Stomach smooth muscle (tissue), 2 donors: ENCODE data around the gene PEPD.

Experiments
- H3K27ac ChIP-seq: one replicate; pipeline ENCODE4 v1.7.0; 2013; ENCODE audit warnings: mild to moderate bottlenecking, low read length, inconsistent platforms
- H3K27me3 ChIP-seq, 2 donors: one replicate each; pipeline ENCODE4 v1.7.0; 2013; ENCODE audit warnings: low read length in 2 of 2; ENCODE audit not compliant: insufficient read depth in 2 of 2, control insufficient read depth in 1 of 2
- H3K36me3 ChIP-seq, 2 donors: one replicate each; pipeline ENCODE4 v1.7.0; 2013; ENCODE audit warnings: low read length in 2 of 2; ENCODE audit not compliant: control insufficient read depth in 2 of 2, insufficient read depth in 2 of 2
- H3K4me1 ChIP-seq: one replicate; pipeline ENCODE4 v1.7.0; 2013; ENCODE audit warnings: low read length; ENCODE audit not compliant: control insufficient read depth, insufficient read depth
- H3K4me3 ChIP-seq, 2 donors: one replicate each; pipeline ENCODE4 v1.7.0; 2013; ENCODE audit warnings: low read length in 2 of 2
- H3K9ac ChIP-seq, 2 donors: one replicate each; pipeline ENCODE4 v1.7.0; 2013; ENCODE audit warnings: low read length in 2 of 2, mild to moderate bottlenecking in 1 of 2
- H3K9me3 ChIP-seq, 2 donors: one replicate each; pipeline ENCODE4 v1.7.0; 2013; ENCODE audit warnings: low read length in 2 of 2; ENCODE audit not compliant: control insufficient read depth in 2 of 2
- donor health status: healthy.
- donor health status: Pancreatic carcinoma.

The PEPD gene

GRCh38 chr19:33512021-33512420, 9.6 kb downstream of the PEPD start:
- Histone ChIP-seq H3K27me3 (no peaks in the 10 kb centered on the region), H3K4me3 (no peak overlapping the region), H3K27ac (no peak overlapping the region), H3K4me1 (no peaks in the 10 kb centered on the region), H3K36me3 (peaks cover 0 to 6% of the 10 kb centered on the region in 2 donors), H3K9me3 (no peaks in the 10 kb centered on the region), H3K9ac (no peak overlapping the region)

GRCh38 chr19:33511346-33511745, 10.2 kb downstream of the PEPD start:
- Histone ChIP-seq H3K27ac (no peak overlapping the region), H3K9ac (no peak overlapping the region), H3K4me1 (no peaks in the 10 kb centered on the region), H3K36me3 (peaks cover 0 to 6% of the 10 kb centered on the region in 2 donors), H3K9me3 (no peaks in the 10 kb centered on the region), H3K4me3 (no peak overlapping the region), H3K27me3 (no peaks in the 10 kb centered on the region)

- H3K4me3 ChIP-seq = no peak overlapping the region
These were observed 11.0 kb downstream of the PEPD start for GRCh38 chr19:33510462-33511194.

GRCh38 chr19:33509774-33510173, 11.8 kb downstream of the PEPD start:
- H3K4me3 ChIP-seq = no peak overlapping the region
- no peak overlapping the region for H3K9ac ChIP-seq
- H3K27ac ChIP-seq = no peak overlapping the region
- H3K9me3 ChIP-seq = no peaks in the 10 kb centered on the region
- H3K27me3 ChIP-seq = no peaks in the 10 kb centered on the region
- peaks cover 0 to 6% of the 10 kb centered on the region in 2 donors for H3K36me3 ChIP-seq
- H3K4me1 ChIP-seq = no peaks in the 10 kb centered on the region

More at GRCh38 chr19:33510462-33511194, 11.0 kb downstream of the PEPD start:
- H3K9ac ChIP-seq = no peak overlapping the region
- no peaks in the 10 kb centered on the region for H3K4me1 ChIP-seq
- no peaks in the 10 kb centered on the region for H3K27me3 ChIP-seq
- H3K9me3 ChIP-seq = no peaks in the 10 kb centered on the region
- H3K27ac ChIP-seq = no peak overlapping the region
- H3K36me3 ChIP-seq = peaks cover 0 to 6% of the 10 kb centered on the region in 2 donors

DNA sequence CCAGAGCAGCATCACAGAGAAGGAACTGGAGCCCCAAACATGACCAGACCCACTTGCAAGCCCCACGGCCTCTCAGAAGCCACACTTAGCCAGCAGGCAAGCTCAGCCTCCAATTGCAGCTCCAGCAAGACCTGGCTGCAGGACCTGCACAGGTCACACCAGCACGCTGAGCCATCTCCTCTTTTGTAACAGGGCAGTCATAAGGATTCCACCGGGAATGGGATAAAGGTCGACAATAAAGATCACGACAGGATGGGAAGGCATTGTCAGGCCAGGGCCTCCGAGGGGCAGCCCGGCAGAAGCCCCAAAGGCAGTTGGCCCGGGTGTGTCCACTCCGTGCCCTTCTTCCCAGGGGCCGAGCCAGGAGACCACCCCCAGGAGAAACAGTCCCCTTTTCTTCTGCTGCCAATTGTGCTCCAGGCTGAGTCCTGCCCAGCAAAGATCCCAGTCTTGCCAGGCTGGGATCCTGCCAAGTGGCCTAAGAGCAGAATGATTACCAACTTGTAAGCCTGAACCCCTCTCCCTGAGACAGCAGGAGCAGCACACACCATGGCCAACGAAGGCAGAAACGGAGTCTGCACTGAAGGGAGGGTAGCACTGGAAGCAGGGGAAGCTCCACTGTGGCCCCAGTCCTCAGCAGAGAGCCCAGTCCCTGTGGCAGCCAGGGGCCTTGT, 12.5 kb downstream of the PEPD start:
- H3K36me3 ChIP-seq = peaks cover 0 to 6% of the 10 kb centered on the region in 2 donors
- H3K9ac ChIP-seq = no peak overlapping the region
- no peaks in the 10 kb centered on the region for H3K4me1 ChIP-seq
- H3K27ac ChIP-seq = no peak overlapping the region
- H3K4me3 ChIP-seq = no peak overlapping the region
- H3K9me3 ChIP-seq = no peaks in the 10 kb centered on the region
- H3K27me3 ChIP-seq = no peaks in the 10 kb centered on the region

- Histone ChIP-seq H3K4me1 (no peaks in the 10 kb centered on the region), H3K9ac (no peak overlapping the region), H3K9me3 (no peaks in the 10 kb centered on the region), H3K27me3 (no peaks in the 10 kb centered on the region), H3K27ac (no peak overlapping the region), H3K4me3 (no peak overlapping the region), H3K36me3 (peaks cover 0 to 8% of the 10 kb centered on the region in 2 donors)
These were observed 13.2 kb downstream of the PEPD start for GRCh38 chr19:33508431-33508830.

- Histone ChIP-seq H3K27ac (no peak overlapping the region), H3K9me3 (no peaks in the 10 kb centered on the region), H3K9ac (no peak overlapping the region), H3K27me3 (no peaks in the 10 kb centered on the region), H3K36me3 (peaks cover 0 to 9% of the 10 kb centered on the region in 2 donors), H3K4me1 (no peaks in the 10 kb centered on the region), H3K4me3 (no peak overlapping the region)
These were observed 13.6 kb downstream of the PEPD start for GRCh38 chr19:33508009-33508408.

DNA sequence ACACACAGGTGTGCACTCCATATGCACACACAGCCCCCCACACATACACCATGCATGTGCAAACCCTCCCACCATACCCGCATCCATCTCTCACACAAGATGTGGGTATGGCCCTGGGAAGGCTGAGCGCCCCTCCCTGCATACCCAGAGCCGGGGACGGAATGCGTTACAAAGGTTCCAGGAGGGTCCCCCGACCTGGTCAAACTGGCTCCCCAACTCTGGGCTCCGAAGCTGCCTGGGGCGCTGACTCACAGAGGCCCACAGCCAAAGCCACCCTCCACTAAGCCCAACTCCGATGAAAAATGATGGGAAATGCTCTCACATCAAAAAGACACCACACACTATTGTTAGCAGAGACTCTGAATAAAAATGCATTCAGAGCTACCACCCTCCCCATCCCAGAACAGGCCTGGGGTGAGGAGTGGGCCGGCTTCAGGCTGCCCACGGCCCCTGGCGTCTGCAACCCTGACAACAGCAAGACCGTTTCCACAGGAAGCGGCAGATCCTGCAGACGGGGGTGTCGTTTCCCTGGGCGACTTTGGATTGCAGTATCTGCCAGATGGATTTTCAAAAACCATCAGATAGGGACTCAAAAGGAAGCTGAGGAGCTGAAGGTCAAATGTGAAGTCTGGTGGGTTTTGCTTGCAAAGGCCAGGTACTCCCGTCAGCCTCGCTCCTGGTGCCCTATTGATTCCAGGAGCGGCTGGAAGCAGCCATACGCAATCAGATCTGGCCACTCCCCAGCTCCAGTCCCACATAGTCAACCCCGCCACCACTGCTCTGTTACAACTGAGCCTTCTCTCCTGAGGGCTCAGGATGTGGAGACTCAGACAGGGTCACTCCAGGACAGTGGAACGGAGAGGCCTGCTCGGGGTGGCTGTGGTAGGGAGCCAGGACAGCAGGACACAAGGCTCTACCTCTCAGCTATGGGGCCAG, 14.3 kb downstream of the PEPD start:
- H3K4me1 ChIP-seq = no peaks in the 10 kb centered on the region
- H3K27me3 ChIP-seq = no peaks in the 10 kb centered on the region
- no peak overlapping the region for H3K4me3 ChIP-seq
- no peaks in the 10 kb centered on the region for H3K9me3 ChIP-seq
- H3K27ac ChIP-seq = no peak overlapping the region
- H3K36me3 ChIP-seq = peaks cover 2 to 9% of the 10 kb centered on the region in 2 donors
- H3K9ac ChIP-seq = no peak overlapping the region

DNA sequence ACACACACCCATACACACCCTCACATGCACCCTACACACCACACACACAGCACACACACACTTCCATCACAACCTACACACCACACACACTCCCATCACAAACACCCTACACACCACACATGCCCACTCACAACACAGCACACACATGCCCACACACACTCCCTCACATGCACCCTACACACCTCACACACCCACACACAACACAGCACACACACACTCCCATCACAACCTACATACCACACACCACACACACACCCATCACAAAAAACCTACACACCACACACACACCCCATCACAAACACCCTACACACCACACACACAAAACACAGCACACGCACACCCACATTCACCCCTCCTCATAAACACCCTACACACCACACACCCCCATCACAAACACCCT, 15.1 kb downstream of the PEPD start:
- Histone ChIP-seq H3K4me1 (no peaks in the 10 kb centered on the region), H3K9ac (no peak overlapping the region), H3K9me3 (no peaks in the 10 kb centered on the region), H3K36me3 (peaks cover 2 to 9% of the 10 kb centered on the region in 2 donors), H3K27me3 (no peaks in the 10 kb centered on the region), H3K27ac (no peak overlapping the region), H3K4me3 (no peak overlapping the region)

DNA sequence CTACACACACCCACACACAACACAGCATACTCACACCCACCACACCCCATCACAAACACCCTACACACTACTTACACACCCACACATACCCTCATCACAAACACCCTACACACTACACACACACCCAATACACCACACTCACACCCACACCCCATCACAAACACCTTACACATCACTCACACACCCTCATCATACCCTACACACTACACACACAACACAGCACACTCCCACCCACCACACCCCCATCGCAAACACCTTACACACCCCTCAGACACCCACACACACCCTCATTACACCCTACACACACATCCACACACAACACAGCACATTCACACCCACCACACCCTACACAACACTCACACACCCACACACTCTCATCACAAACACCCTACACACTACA, 15.8 kb downstream of the PEPD start:
- no peak overlapping the region for H3K27ac ChIP-seq
- H3K4me1 ChIP-seq = no peaks in the 10 kb centered on the region
- no peak overlapping the region for H3K9ac ChIP-seq
- H3K4me3 ChIP-seq = no peak overlapping the region
- H3K36me3 ChIP-seq = peaks cover 2 to 9% of the 10 kb centered on the region in 2 donors
- H3K27me3 ChIP-seq = no peaks in the 10 kb centered on the region
- H3K9me3 ChIP-seq = no peaks in the 10 kb centered on the region
